Astrocyte (in vitro differentiated cells and primary cell): Measurements from ENCODE around the gene PLEKHM3.

Source experiments
- EZH2 ChIP-seq: IDR thresholded peaks from 2 replicates; pipeline ENCODE4 v1.6.1; 2012; ENCODE audit warnings: mild to moderate bottlenecking, low read length, inconsistent platforms; ENCODE audit not compliant: insufficient read depth
- TF ChIP-seq, protein P1 (sequence below): IDR thresholded peaks from 2 replicates; pipeline ENCODE4 v1.5.1; 2011; ENCODE audit warnings: low read depth, mild to moderate bottlenecking, inconsistent platforms, low read length, moderate library complexity; ENCODE audit not compliant: insufficient read depth

GRCh38 chr2:207993151-207993763, 32.1 kb downstream of the PLEKHM3 start:
- TF ChIP-seq, protein P1, sequence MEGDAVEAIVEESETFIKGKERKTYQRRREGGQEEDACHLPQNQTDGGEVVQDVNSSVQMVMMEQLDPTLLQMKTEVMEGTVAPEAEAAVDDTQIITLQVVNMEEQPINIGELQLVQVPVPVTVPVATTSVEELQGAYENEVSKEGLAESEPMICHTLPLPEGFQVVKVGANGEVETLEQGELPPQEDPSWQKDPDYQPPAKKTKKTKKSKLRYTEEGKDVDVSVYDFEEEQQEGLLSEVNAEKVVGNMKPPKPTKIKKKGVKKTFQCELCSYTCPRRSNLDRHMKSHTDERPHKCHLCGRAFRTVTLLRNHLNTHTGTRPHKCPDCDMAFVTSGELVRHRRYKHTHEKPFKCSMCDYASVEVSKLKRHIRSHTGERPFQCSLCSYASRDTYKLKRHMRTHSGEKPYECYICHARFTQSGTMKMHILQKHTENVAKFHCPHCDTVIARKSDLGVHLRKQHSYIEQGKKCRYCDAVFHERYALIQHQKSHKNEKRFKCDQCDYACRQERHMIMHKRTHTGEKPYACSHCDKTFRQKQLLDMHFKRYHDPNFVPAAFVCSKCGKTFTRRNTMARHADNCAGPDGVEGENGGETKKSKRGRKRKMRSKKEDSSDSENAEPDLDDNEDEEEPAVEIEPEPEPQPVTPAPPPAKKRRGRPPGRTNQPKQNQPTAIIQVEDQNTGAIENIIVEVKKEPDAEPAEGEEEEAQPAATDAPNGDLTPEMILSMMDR: no peak
- TF ChIP-seq EZH2: no peak
